T-helper 2 cell treated with Interferon-gamma antibody and Interleukin-4, amounts not matched to agents 5 μg/mL and 100 μg/mL, for 36 hours (primary cell): ENCODE measurements around the gene SHOX.
"Not testable (repeated sequence)": the region's sequence is repeated elsewhere in the genome, so short reads cannot be mapped to it uniquely, and the experiment has no call there.

Source experiments
- DNase-seq: peaks from one replicate; pipeline ENCODE4 v3.0.0; 2021; ENCODE audit warnings: low spot score
- H3K27ac Mint-ChIP-seq: one replicate; pipeline ENCODE4 v1.8.0; 2021; ENCODE audit warnings: mild to moderate bottlenecking, mixed read lengths
- H3K27me3 Mint-ChIP-seq: one replicate; pipeline ENCODE4 v1.8.0; 2021; ENCODE audit warnings: low read depth, mixed read lengths
- H3K36me3 Mint-ChIP-seq: one replicate; pipeline ENCODE4 v1.8.0; 2021; ENCODE audit warnings: low read depth, mixed read lengths
- H3K4me1 Mint-ChIP-seq: one replicate; pipeline ENCODE4 v1.8.0; 2021; ENCODE audit warnings: low read depth, mixed read lengths
- H3K4me3 Mint-ChIP-seq: one replicate; pipeline ENCODE4 v1.8.0; 2022; ENCODE audit warnings: mild to moderate bottlenecking, moderate library complexity, mixed read lengths
- H3K9me3 Mint-ChIP-seq: one replicate; pipeline ENCODE4 v1.8.0; 2021; ENCODE audit warnings: mixed read lengths

The SHOX gene

DNA sequence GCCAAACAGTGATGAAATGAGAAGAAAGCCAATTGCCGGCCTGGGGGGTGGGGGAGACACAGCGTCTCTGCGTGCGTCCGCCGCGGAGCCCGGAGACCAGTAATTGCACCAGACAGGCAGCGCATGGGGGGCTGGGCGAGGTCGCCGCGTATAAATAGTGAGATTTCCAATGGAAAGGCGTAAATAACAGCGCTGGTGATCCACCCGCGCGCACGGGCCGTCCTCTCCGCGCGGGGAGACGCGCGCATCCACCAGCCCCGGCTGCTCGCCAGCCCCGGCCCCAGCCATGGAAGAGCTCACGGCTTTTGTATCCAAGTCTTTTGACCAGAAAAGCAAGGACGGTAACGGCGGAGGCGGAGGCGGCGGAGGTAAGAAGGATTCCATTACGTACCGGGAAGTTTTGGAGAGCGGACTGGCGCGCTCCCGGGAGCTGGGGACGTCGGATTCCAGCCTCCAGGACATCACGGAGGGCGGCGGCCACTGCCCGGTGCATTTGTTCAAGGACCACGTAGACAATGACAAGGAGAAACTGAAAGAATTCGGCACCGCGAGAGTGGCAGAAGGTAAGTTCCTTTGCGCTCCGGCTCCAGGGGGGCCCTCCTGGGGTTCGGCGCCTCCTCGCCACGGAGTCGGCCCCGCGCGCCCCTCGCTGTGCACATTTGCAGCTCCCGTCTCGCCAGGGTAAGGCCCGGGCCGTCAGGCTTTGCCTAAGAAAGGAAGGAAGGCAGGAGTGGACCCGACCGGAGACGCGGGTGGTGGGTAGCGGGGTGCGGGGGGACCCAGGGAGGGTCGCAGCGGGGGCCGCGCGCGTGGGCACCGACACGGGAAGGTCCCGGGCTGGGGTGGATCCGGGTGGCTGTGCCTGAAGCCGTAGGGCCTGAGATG is at the start of gene SHOX:
Gene SHOX, plus strand, starts transcription at position 180 of the 885 bp plus-strand sequence. Its CDS starts 107 bp downstream, at position 287.
- H3K36me3 Mint-ChIP-seq: no peaks in the 10 kb centered on the region
- H3K9me3 Mint-ChIP-seq: peaks cover 7% of the 10 kb centered on the region
- H3K4me1 Mint-ChIP-seq: no peaks in the 10 kb centered on the region
- H3K4me3 Mint-ChIP-seq: no peak within 1 kb of the TSS
- peaks cover 76% of the 10 kb centered on the region for H3K27me3 Mint-ChIP-seq
- peak within 1 kb of the TSS; percentile 65 for H3K27ac Mint-ChIP-seq
- DNase-seq: no peak

DNA sequence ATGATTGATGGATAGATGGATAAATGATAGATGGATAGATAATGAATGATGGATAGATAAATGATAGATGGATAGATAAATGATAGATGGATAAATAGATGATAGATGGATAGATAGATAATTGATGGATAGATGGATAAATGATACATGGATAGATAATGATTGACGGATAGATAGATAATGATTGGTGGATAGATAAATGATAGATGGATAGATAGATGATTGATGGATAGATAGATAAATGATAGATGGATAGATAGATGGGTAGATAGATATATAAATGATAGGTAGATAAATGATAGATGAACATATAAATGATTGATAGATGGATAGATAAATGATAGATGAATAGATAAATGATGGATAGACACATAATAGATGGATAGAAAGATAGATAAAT is 49.5 kb upstream of the SHOX start:
- H3K4me3 Mint-ChIP-seq: no peak overlapping the region
- no peak overlapping the region for H3K27ac Mint-ChIP-seq
- no peaks in the 10 kb centered on the region for H3K27me3 Mint-ChIP-seq
- H3K9me3 Mint-ChIP-seq: peaks cover 50% of the 10 kb centered on the region
- no peaks in the 10 kb centered on the region for H3K4me1 Mint-ChIP-seq
- no peak for DNase-seq
- H3K36me3 Mint-ChIP-seq: no peaks in the 10 kb centered on the region

DNA sequence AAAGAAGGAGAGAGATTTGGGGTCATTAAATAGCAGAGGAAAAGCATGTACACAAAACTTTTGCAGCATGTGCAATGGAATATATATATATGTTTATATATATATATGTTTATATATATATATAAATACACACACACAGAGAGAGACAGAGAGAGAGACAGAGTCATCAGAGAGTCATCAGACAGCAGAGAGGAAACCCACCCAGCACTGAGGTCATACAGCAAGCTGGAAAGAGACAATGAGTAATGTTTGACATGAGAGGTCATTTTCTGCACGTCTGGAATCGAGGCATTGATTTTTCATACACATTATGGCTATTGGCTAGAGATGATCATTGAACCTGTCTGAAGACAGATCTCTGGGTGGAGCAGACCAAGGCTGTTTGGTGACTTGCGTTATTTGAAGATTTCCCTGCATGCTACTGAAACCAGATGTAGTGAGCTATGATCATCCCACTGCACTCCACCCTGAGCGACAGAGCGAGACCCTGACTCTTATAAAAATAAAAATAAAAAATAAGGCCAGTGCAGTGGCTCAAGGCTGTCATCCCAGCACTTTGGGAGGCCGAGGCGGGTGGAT is 48.8 kb upstream of the SHOX start:
- Mint-ChIP-seq H3K27ac (no peak overlapping the region), H3K36me3 (no peaks in the 10 kb centered on the region), H3K4me1 (no peaks in the 10 kb centered on the region), H3K27me3 (no peaks in the 10 kb centered on the region), H3K9me3 (peaks cover 45% of the 10 kb centered on the region), H3K4me3 (no peak overlapping the region)
- no peak for DNase-seq

DNA sequence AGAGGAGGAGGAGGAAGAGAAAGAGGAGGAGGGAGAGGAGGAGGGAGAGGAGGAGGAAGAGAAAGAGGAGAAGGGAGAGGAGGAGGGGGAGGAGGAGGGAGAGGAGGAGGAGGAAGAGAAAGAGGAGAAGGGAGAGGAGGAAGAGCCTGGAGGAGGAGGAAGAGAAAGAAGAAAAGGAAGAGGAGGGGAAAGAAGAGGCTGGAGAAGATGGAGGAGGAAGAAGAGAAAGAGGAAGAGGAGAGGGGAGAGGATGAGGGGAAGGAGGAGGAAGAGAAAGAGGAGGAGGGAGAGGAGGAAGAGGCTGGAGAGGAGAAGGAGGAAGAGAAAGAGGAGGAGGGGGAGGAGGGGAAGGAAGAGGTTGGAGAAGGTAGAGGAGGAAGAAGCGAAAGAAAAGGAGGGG is 46.0 kb upstream of the SHOX start:
- Mint-ChIP-seq H3K27ac (no peak overlapping the region), H3K27me3 (no peaks in the 10 kb centered on the region)

DNA sequence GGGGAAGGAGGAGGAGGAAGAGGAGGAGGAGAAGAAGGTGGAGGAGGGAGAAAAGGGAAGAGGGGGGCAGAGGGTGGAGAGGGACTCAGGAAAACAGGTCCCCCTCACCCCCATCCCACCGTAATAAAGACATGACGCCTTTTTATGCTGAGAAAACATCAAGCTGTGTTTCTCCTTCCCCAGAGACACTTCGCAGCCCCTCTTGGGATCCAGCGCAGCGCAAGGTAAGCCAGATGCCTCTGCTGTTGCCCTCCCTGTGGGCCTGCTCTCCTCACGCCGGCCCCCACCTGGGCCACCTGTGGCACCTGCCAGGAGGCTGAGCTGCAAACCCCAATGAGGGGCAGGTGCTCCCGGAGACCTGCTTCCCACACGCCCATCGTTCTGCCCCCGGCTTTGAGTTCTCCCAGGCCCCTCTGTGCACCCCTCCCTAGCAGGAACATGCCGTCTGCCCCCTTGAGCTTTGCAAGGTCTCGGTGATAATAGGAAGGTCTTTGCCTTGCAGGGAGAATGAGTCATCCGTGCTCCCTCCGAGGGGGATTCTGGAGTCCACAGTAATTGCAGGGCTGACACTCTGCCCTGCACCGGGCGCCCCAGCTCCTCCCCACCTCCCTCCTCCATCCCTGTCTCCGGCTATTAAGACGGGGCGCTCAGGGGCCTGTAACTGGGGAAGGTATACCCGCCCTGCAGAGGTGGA is 45.3 kb upstream of the SHOX start:
- no peak for DNase-seq
- no peaks in the 10 kb centered on the region for H3K36me3 Mint-ChIP-seq
- no peak overlapping the region for H3K4me3 Mint-ChIP-seq

More for the DNA sequence above, 46.0 kb upstream of the SHOX start:
- DNase-seq: no peak
- Mint-ChIP-seq H3K9me3 (peaks cover 22% of the 10 kb centered on the region), H3K4me1 (no peaks in the 10 kb centered on the region), H3K36me3 (no peaks in the 10 kb centered on the region), H3K4me3 (no peak overlapping the region)

DNA sequence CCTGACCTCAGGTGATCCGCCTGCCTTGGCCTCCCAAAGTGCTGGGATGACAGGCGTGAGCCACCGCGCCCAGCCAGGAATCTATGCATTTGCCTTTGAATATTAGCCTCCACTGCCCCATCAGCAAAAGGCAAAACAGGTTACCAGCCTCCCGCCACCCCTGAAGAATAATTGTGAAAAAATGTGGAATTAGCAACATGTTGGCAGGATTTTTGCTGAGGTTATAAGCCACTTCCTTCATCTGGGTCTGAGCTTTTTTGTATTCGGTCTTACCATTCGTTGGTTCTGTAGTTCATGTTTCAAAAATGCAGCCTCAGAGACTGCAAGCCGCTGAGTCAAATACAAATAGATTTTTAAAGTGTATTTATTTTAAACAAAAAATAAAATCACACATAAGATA is 44.2 kb upstream of the SHOX start:
- H3K36me3 Mint-ChIP-seq: no peaks in the 10 kb centered on the region
- no peaks in the 10 kb centered on the region for H3K27me3 Mint-ChIP-seq
- no peak for DNase-seq

More for the DNA sequence above, 45.3 kb upstream of the SHOX start:
- Mint-ChIP-seq H3K27me3 (no peaks in the 10 kb centered on the region), H3K9me3 (peaks cover 16% of the 10 kb centered on the region), H3K4me1 (no peaks in the 10 kb centered on the region), H3K27ac (no peak overlapping the region)

DNA sequence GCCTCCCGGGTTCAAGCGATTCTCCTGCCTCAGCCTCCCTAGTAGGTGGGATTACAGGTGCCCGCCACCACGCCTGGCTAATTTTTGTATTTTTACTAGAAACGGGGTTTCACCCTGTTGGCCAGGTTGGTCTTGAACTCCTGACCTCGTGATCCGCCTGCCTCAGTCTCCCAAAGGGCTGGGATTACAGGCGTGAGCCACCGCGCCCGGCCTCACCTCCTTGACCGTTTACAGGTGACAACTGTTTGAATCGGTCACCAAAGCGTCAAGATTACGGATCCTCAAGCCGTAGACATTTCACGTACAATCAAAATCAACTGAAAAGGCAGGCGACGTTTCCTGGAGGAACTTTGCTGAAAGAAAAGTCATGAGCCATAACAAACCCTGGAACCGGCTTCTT is 41.3 kb upstream of the SHOX start:
- not testable (repeated sequence) for H3K4me1 Mint-ChIP-seq, H3K27me3 Mint-ChIP-seq, H3K9me3 Mint-ChIP-seq, H3K4me3 Mint-ChIP-seq, DNase-seq, H3K27ac Mint-ChIP-seq, H3K36me3 Mint-ChIP-seq

More for the DNA sequence above, 44.2 kb upstream of the SHOX start:
- peaks cover 6% of the 10 kb centered on the region for H3K9me3 Mint-ChIP-seq
- no peak overlapping the region for H3K4me3 Mint-ChIP-seq
- no peaks in the 10 kb centered on the region for H3K4me1 Mint-ChIP-seq
- H3K27ac Mint-ChIP-seq: no peak overlapping the region

DNA sequence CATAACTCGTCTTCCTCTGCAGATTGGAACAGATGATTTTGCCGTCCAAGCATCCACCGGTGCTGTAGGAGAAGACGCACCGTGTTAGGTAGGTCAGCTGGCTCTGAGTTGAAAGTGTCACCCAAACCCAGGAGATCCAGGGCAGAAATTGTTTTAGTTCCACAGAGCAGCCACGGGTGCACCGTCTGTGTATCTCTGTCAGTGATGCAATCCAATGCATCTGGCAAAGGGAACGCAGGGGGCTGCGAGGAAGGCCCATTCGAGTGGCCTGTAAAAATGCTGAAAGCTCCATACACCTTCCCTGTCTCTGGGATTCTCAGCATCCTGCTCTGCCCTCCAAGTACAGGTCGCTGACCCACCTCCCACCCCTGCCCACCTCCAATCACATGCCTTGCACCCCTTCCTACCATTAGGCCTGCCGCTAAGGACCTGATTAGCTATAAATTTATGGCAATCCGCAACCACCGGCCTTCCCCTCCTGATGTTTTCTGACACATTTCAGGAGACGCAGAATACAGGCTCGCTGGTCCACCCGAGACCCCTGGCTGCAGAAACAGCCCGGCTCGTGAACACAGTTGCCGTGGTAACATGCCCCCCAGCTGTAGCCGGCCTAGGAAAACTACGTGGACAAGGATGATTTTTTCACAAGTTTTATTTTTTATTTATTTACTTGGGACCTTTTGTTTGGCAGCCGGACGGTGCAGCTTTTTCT is 39.7 kb upstream of the SHOX start:
- no peak for DNase-seq
- Mint-ChIP-seq H3K27ac (no peak overlapping the region), H3K36me3 (no peaks in the 10 kb centered on the region), H3K4me1 (no peaks in the 10 kb centered on the region), H3K9me3 (peaks cover 10% of the 10 kb centered on the region), H3K4me3 (no peak overlapping the region), H3K27me3 (no peaks in the 10 kb centered on the region)

DNA sequence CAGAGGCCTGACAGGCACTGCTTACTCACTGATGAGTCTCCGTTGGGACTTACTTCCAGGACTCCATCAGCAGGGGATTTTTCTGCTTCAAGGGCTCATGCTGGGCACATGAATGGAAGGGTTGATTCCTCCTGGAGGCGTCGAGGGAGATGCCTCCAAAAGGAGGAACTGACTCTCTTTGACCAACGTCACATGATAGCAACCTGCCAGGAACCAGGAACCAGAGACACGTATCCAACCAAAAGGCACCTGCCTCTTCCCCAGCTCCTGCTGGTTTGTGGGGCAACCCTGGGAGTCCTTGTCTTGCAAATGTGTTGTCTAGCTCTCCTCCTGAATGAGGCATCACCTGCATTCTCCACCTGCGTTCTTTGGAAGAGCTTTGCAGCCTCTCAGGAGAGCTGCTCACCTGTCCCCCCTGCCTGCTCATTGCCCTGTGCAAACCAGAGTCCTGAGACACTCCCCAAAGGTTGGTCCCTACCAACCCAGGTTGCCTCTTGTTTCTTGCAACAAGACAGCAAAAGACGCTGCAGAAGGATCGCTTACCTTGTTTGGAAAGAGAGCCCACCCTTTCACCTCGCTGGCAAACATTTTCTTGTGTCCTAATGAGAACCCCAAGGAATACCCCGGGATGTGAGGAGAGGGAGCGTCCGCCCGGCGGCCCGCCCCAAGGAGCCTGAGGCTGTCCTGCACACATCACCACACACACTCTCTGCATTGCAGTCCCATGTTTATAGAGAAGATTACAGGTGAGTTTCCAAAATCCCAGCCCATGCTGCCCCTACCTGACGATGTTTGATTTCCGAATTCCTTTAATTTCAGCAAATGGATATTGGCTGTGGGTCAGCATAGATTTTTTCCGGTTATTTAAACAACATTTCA is 30.5 kb upstream of the SHOX start:
- Mint-ChIP-seq H3K9me3 (peaks cover 19% of the 10 kb centered on the region), H3K27me3 (no peaks in the 10 kb centered on the region), H3K4me1 (no peaks in the 10 kb centered on the region), H3K36me3 (no peaks in the 10 kb centered on the region), H3K27ac (no peak overlapping the region), H3K4me3 (no peak overlapping the region)
- no peak for DNase-seq

DNA sequence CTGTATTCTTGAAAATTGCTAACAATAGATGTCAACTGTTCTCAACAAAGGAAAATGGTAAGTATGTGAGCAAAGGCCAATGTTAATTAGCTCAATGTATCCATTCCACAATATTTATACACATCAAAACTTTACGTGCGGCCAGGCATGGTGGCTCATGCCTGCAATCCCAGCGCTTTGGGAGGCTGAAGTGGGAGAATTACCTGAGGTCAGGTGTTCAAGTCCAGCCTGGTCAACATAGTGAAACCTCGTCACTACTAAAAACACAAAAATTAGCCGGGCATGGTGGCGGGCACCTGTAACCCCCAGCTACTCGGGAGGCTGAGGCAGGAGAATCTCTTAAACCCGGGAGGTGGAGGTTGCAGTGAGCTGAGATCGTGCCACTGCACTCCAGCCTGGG is 27.6 kb upstream of the SHOX start:
- H3K36me3 Mint-ChIP-seq, DNase-seq, H3K9me3 Mint-ChIP-seq, H3K27ac Mint-ChIP-seq, H3K4me3 Mint-ChIP-seq, H3K27me3 Mint-ChIP-seq, H3K4me1 Mint-ChIP-seq: not testable (repeated sequence)

DNA sequence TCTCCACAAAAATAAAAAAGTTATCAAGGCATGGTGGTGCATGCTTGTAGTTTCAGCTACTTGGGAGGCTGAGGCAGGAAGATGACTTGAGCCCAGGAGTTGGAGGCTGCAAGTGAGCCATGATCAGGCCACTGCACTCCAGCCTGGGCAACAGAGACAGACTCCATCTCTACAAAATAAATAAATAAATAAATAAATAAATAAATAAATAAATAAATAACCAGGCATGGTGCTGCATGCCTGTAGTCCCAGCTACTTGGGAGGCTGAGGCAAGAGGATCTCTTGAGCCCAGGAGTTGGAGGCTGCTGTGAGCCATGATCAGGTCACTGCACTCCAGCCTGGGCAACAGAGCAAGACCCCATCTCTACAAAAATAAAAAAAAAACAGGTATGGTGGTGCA is 26.0 kb upstream of the SHOX start:
- not testable (repeated sequence) for H3K27me3 Mint-ChIP-seq, DNase-seq, H3K4me3 Mint-ChIP-seq, H3K4me1 Mint-ChIP-seq, H3K9me3 Mint-ChIP-seq, H3K36me3 Mint-ChIP-seq, H3K27ac Mint-ChIP-seq

DNA sequence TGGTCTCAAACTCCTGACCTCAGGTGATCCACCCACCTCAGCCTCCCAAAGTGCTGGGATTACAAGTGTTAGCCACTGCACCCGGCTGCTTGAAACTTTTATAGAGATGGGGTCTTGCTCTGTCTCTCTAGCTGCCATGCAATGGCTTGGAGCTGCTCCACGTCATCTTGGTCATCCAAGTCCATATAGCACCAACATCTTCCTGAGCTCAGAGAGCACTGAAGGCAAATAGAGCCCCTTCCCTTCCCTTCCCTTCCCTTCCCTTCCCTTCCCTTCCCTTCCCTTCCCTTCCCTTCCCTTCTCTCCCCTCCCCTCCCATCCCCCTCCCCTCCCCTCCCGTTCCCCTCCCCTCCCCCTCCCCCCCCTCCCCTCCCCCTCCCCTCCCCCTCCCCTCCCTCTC is 22.5 kb upstream of the SHOX start:
- not testable (repeated sequence) for H3K36me3 Mint-ChIP-seq, H3K4me1 Mint-ChIP-seq, H3K27ac Mint-ChIP-seq, DNase-seq, H3K4me3 Mint-ChIP-seq, H3K27me3 Mint-ChIP-seq
- peaks cover 16% of the 10 kb centered on the region for H3K9me3 Mint-ChIP-seq

DNA sequence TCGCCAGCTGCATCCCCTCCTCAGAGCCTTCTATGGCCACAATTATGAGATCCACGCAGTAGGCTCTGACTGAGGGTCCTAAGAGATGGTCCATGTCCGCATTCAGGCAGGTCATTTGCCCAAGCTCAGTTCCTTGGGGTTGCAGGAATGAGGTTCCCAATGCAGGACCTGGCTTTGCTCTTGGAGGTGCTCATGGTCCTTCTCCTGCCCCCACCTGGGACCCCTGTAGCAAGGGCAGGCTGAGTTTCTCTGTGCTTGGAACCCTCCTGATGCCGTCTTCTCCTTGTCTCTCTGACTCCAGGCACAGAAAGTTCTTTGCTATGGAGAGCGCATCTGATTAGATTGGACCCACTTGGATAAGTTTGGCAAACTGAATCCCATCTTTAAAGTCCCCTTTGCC is 16.5 kb upstream of the SHOX start:
- peaks cover 6% of the 10 kb centered on the region for H3K27me3 Mint-ChIP-seq
- no peak overlapping the region for H3K27ac Mint-ChIP-seq

More for the DNA sequence above, 16.5 kb upstream of the SHOX start:
- Mint-ChIP-seq H3K4me3 (no peak overlapping the region), H3K9me3 (peaks cover 18% of the 10 kb centered on the region), H3K4me1 (no peaks in the 10 kb centered on the region), H3K36me3 (no peaks in the 10 kb centered on the region)
- no peak for DNase-seq
